Neural progenitor cell (in vitro differentiated cells): ENCODE results near the gene CTR9. TPM values are rescaled to one million over a fixed set of nuclear protein-coding genes. Genes with fewer than 3 reads are reported as not detected.

ENCODE experiments used
- DNase-seq: peaks from one replicate; pipeline ENCODE4 v3.0.0-alpha.2; 2016; ENCODE audit warnings: low spot score
- H2AFZ ChIP-seq: fragments of 200-600 bp; sonication (generic); replicated peaks from 2 replicates; pipeline ENCODE4 v1.6.1; 2016; ENCODE audit warnings: antibody characterized with exemption
- H3F3A ChIP-seq: fragments of 200-600 bp; sonication (generic); 2 replicates; pipeline ENCODE4 v1.6.1; 2016; ENCODE audit warnings: antibody characterized with exemption, low read depth
- H3K27ac ChIP-seq: fragments of 200-600 bp; sonication (generic); 2 replicates; pipeline ENCODE4 v1.5.1; 2016; ENCODE audit warnings: mild to moderate bottlenecking
- H3K27me3 ChIP-seq: fragments of 200-600 bp; sonication (generic); 2 replicates; pipeline ENCODE4 v1.6.1; 2016; ENCODE audit warnings: mild to moderate bottlenecking, moderate library complexity
- H3K36me3 ChIP-seq: fragments of 200-600 bp; sonication (generic); 2 replicates; pipeline ENCODE4 v1.5.1; 2016
- H3K4me1 ChIP-seq: fragments of 200-600 bp; sonication (generic); 2 replicates; pipeline ENCODE4 v1.6.1; 2016; ENCODE audit warnings: mixed run types
- H3K4me2 ChIP-seq: fragments of 200-600 bp; sonication (generic); 2 replicates; pipeline ENCODE4 v1.6.1; 2016
- H3K4me3 ChIP-seq: fragments of 200-600 bp; sonication (generic); 2 replicates; pipeline ENCODE4 v1.5.1; 2016
- H3K79me2 ChIP-seq: fragments of 200-600 bp; sonication (generic); 2 replicates; pipeline ENCODE4 v1.6.1; 2016; ENCODE audit warnings: low read depth
- H3K9ac ChIP-seq: fragments of 200-600 bp; sonication (generic); 2 replicates; pipeline ENCODE4 v1.6.1; 2016
- H3K9me3 ChIP-seq: fragments of 200-600 bp; sonication (generic); 2 replicates; pipeline ENCODE4 v1.5.1; 2016; ENCODE audit warnings: low read depth
- H4K20me1 ChIP-seq: fragments of 200-600 bp; sonication (generic); 2 replicates; pipeline ENCODE4 v1.6.1; 2016; ENCODE audit warnings: low read depth
- H3K27ac Mint-ChIP-seq: 3 replicates; pipeline ENCODE4 v1.8.0; 2021; ENCODE audit warnings: mixed read lengths
- H3K27me3 Mint-ChIP-seq: 2 replicates; pipeline ENCODE4 v1.8.0; 2022; ENCODE audit warnings: low read depth, mild to moderate bottlenecking, inconsistent platforms, moderate library complexity, mixed read lengths; ENCODE audit not compliant: insufficient read depth
- H3K36me3 Mint-ChIP-seq: 3 replicates; pipeline ENCODE4 v1.8.0; 2021; ENCODE audit warnings: mixed read lengths
- H3K4me1 Mint-ChIP-seq: 3 replicates; pipeline ENCODE4 v1.8.0; 2021; ENCODE audit warnings: mixed read lengths
- H3K4me3 Mint-ChIP-seq: 3 replicates; pipeline ENCODE4 v1.8.0; 2021; ENCODE audit warnings: mild to moderate bottlenecking, moderate library complexity, mixed read lengths
- H3K9me3 Mint-ChIP-seq: 3 replicates; pipeline ENCODE4 v1.8.0; 2020; ENCODE audit warnings: mixed read lengths
- CTCF ChIP-seq: fragments of 200-600 bp; sonication (generic); IDR thresholded peaks from 2 replicates; pipeline ENCODE4 v1.5.1; 2017; ENCODE audit warnings: antibody characterized with exemption, mild to moderate bottlenecking
- EZH2 ChIP-seq: fragments of 200-600 bp; sonication (generic); IDR thresholded peaks from 2 replicates; pipeline ENCODE4 v1.6.1; 2017; ENCODE audit warnings: antibody characterized with exemption, mild to moderate bottlenecking, moderate library complexity
- EZH2phosphoT487 ChIP-seq: fragments of 200-600 bp; sonication (generic); IDR thresholded peaks from 2 replicates; pipeline ENCODE4 v1.6.1; 2017; ENCODE audit warnings: antibody characterized with exemption
- total RNA-seq: library from RNA; depleted of rRNA; stranded (reverse); fragments of >200 nt; gene quantifications from 2 replicates; pipeline ENCODE4 v1.2.3, GENCODE V29; 2015; ENCODE audit warnings: low replicate concordance

CTR9 gene
- total RNA-seq, 1 donor from 2014 or later = 26.4 TPM

- H4K20me1 ChIP-seq = peaks cover 55% of the 10 kb centered on the region
- peaks cover 5% of the 10 kb centered on the region for H3K79me2 ChIP-seq
- H3K4me3 ChIP-seq = no peak overlapping the region
- H3K9me3 ChIP-seq = no peaks in the 10 kb centered on the region
- H3F3A ChIP-seq = peaks cover 82% of the 10 kb centered on the region
- H3K36me3 ChIP-seq = peaks cover 52% of the 10 kb centered on the region
- no peak overlapping the region for H2AFZ ChIP-seq
- peaks cover 8% of the 10 kb centered on the region for H3K27me3 ChIP-seq
- no peak overlapping the region for H3K4me3 Mint-ChIP-seq
- no peak for DNase-seq
- H3K27ac Mint-ChIP-seq = no peak overlapping the region
- H3K36me3 Mint-ChIP-seq = peaks cover 35% of the 10 kb centered on the region
- no peaks in the 10 kb centered on the region for H3K9me3 Mint-ChIP-seq
- peak overlapping the region; percentile 49 for H3K27ac ChIP-seq
- no peak overlapping the region for H3K4me2 ChIP-seq
- H3K9ac ChIP-seq = no peak overlapping the region
- H3K4me1 ChIP-seq = no peaks in the 10 kb centered on the region
- peaks cover 5% of the 10 kb centered on the region for H3K4me1 Mint-ChIP-seq
- H3K27me3 Mint-ChIP-seq = peaks cover 3% of the 10 kb centered on the region
- TF ChIP-seq EZH2 (no peak), CTCF (no peak), EZH2phosphoT487 (no peak)
These were observed 45.1 kb downstream of the CTR9 start for GRCh38 chr11:10796191-10796590.

- Histone ChIP-seq H3K27ac (peak overlapping the region; percentile 49), H3K4me3 (no peak overlapping the region), H3K9me3 (no peaks in the 10 kb centered on the region), H3K27me3 (peaks cover 8% of the 10 kb centered on the region), H3K4me2 (no peak overlapping the region), H4K20me1 (peaks cover 63% of the 10 kb centered on the region), H3K79me2 (peaks cover 13% of the 10 kb centered on the region), H3K36me3 (peaks cover 60% of the 10 kb centered on the region), H3F3A (peaks cover 90% of the 10 kb centered on the region), H3K4me1 (no peaks in the 10 kb centered on the region), H3K9ac (no peak overlapping the region), H2AFZ (no peak overlapping the region)
- Mint-ChIP-seq H3K27ac (no peak overlapping the region), H3K4me3 (no peak overlapping the region), H3K27me3 (peaks cover 3% of the 10 kb centered on the region), H3K9me3 (no peaks in the 10 kb centered on the region), H3K4me1 (peaks cover 5% of the 10 kb centered on the region), H3K36me3 (peaks cover 42% of the 10 kb centered on the region)
- DNase-seq = no peak
- no peak for TF ChIP-seq EZH2phosphoT487
- TF ChIP-seq CTCF = no peak
- no peak for TF ChIP-seq EZH2
These were observed 46.0 kb downstream of the CTR9 start for GRCh38 chr11:10797001-10797400.

- H4K20me1 ChIP-seq = peaks cover 69% of the 10 kb centered on the region
- Mint-ChIP-seq H3K27ac (no peak overlapping the region), H3K27me3 (peaks cover 3% of the 10 kb centered on the region), H3K4me1 (peaks cover 5% of the 10 kb centered on the region), H3K9me3 (no peaks in the 10 kb centered on the region), H3K36me3 (peaks cover 45% of the 10 kb centered on the region), H3K4me3 (no peak overlapping the region)
- no peaks in the 10 kb centered on the region for H3K4me1 ChIP-seq
- no peak for TF ChIP-seq EZH2
- TF ChIP-seq EZH2phosphoT487 = no peak
- no peak for TF ChIP-seq CTCF
- H3K9ac ChIP-seq = no peak overlapping the region
- no peak overlapping the region for H3K4me3 ChIP-seq
- no peaks in the 10 kb centered on the region for H3K9me3 ChIP-seq
- peaks cover 8% of the 10 kb centered on the region for H3K27me3 ChIP-seq
- no peak overlapping the region for H3K27ac ChIP-seq
- peaks cover 95% of the 10 kb centered on the region for H3F3A ChIP-seq
- DNase-seq = no peak
- H3K79me2 ChIP-seq = peaks cover 18% of the 10 kb centered on the region
- H3K4me2 ChIP-seq = no peak overlapping the region
- H2AFZ ChIP-seq = no peak overlapping the region
- H3K36me3 ChIP-seq = peaks cover 65% of the 10 kb centered on the region
These were observed 46.5 kb downstream of the CTR9 start for GRCh38 chr11:10797531-10797930.
